ENCODE measurements around the gene HIP1.
"Not testable (repeated sequence)": the region's sequence is repeated elsewhere in the genome, so short reads cannot be mapped to it uniquely, and the experiment has no call there.

Gene HIP1

GRCh38 chr7:75690121-75690523, 48.6 kb downstream of the HIP1 start:
- no peak for DNase-seq (ENCODE audit: low read depth)

GRCh38 chr7:75689246-75690099, 49.3 kb downstream of the HIP1 start:
- no peak for TF ChIP-seq CTCF (IDR thresholded peaks at IDR 0.05; ENCODE audit: control insufficient read depth, extremely low read depth, insufficient read depth)
- DNase-seq (ENCODE audit: low read depth), result no peak
- H3K4me3 ChIP-seq (ENCODE audit: low read depth, low read length), result no peak overlapping the region

More at GRCh38 chr7:75690121-75690523, 48.6 kb downstream of the HIP1 start:
- no peak overlapping the region for H3K4me3 ChIP-seq (ENCODE audit: low read depth, low read length)
- TF ChIP-seq CTCF (IDR thresholded peaks at IDR 0.05; ENCODE audit: control insufficient read depth, extremely low read depth, insufficient read depth), result no peak

- no peak for DNase-seq (ENCODE audit: low read depth)
- TF ChIP-seq CTCF (IDR thresholded peaks at IDR 0.05; ENCODE audit: control insufficient read depth, extremely low read depth, insufficient read depth), result no peak
- no peak overlapping the region for H3K4me3 ChIP-seq (ENCODE audit: low read depth, low read length)
Observed at GRCh38 chr7:75688200-75689136, 50.3 kb downstream of the HIP1 start.

GRCh38 chr7:75687246-75688088, 51.3 kb downstream of the HIP1 start:
- no peak for DNase-seq (ENCODE audit: low read depth)
- no peak overlapping the region for H3K4me3 ChIP-seq (ENCODE audit: low read depth, low read length)
- TF ChIP-seq CTCF (IDR thresholded peaks at IDR 0.05; ENCODE audit: control insufficient read depth, extremely low read depth, insufficient read depth), result no peak

GRCh38 chr7:75686551-75686950, 52.2 kb downstream of the HIP1 start:
- TF ChIP-seq CTCF (IDR thresholded peaks at IDR 0.05; ENCODE audit: control insufficient read depth, extremely low read depth, insufficient read depth), result no peak
- H3K4me3 ChIP-seq (ENCODE audit: low read depth, low read length), result no peak overlapping the region
- no peak for DNase-seq (ENCODE audit: low read depth)

- not testable (repeated sequence) for DNase-seq (ENCODE audit: low read depth); H3K4me3 ChIP-seq (ENCODE audit: low read depth, low read length)
Observed at GRCh38 chr7:75682052-75682451, 56.7 kb downstream of the HIP1 start.
